GM04503 (cell line): Measurements from ENCODE around the gene DUSP10.

Experiments used
- DNase-seq: peaks from one replicate; pipeline ENCODE4 v3.0.0-alpha.2; 2012; ENCODE audit warnings: low read depth

Gene DUSP10

DNA sequence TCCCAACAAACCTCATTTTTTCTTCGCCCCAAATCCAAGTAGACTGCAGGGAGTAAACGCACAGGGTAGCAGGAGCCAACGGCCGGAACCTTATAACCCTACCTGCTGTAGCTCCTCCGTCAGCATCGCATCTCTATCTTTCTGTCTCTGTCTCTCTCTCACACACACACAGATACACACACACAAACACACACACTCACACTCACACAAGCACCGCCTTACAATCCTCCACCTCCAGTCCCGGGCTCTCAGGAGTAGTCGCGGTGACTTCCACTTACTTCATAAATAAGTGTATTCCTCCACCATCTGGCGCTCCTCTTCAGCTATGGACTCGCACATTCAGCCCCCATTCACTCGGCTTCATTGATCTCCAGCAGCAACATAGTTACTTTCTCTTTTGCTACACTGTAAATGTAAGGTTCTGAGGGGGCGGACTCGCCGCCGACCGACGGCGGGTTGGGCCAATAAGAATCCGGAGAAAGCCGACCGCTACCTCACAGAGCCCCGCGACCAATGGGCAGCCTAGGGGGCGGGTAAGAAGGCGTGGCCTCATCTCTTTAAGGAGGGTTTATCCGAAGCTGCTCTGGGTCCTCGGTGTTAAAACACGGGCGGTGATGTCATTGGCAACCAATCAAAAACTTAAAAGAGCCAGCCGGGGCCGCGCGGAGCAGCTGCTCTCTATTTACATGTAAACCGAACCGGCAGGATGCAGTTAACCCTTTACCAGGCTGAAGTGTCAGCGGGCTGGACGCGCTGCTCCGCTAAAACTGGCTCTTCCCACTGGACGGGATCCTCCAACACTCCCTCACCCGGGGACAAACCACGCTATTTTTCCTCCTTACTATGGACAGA, at the start of gene DUSP10:
Gene DUSP10 (minus strand): TSS at position 387 of the 852 bp plus-strand sequence. CDS start 2,345 bp downstream, outside the sequence.
- DNase-seq, result peak; percentile 98

DNA sequence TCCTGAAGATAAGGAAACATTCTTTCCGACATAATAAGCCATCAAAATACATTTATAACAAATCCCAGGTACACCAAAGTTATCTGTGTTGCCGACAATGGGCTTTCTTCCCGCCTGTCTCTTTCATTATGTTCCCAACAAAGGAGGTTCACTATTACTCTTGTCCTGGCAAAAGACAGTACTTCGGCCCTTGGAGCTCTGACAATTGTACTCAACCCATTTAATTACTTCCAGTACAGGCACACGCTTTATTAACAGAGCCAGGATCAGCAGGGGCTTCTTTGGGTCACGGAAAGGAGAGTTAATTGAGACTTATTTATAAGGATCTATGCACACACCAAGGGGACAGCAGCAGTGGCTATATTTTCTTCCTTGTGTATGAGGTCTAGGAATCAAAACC, 46.6 kb upstream of the DUSP10 start:
- DNase-seq, result no peak

DNA sequence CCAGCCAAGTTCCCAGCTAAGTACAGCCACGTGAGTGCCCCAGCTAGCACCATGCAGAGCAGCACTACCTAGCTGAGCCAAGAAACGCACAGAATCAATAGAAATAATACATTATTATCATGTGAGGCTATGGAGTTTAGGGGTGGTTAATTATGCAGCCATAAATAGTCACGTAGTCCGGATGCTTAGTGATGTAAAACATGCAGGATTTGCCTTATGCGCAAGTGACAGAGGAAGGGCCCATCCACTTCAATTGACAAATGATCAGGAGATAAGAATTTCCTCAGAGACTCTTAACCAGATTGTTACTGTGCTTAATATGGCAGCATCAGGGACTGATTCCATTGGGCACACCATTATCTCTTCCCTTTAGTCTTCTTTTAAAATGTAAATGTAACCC, 44.8 kb upstream of the DUSP10 start:
- DNase-seq, result no peak

DNA sequence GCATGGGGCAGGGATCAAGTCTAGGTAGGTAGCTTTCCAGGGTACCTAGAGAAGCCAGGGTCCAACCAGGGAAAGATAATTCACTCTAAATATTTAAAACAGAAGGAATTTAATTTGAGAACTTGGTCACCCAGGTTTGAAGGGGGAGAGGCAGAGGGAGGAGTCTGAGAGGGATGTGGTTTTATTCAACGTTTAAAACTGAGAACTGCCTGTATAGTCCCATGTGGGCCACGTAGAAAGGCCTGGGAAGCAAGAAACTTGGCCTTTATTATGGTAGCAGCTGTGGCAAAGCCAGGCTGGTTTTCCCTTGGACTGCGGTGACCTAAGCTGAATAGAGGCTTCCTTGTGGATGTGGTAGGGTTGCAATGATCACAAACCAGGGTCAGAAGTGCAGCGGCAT, 42.0 kb upstream of the DUSP10 start:
- DNase-seq, result no peak

DNA sequence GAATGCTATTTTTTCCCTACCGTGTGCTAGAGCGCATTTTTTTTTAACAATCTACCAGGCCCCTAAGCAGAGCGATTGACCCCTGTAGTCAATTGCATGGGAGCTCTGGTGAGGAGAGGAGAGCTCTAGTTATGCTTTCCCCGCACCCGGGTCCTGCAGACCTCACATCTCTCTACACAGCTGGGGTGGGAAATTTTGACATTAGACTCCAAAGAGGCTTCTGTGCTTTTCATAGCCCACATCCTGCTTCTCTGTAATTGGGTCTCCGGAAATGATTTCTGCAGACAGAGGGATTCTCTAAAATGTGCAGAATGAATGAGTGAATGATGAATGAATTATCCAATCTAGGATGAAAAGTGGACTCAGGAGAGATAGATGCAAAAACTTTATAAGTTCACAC, 41.5 kb upstream of the DUSP10 start:
- DNase-seq, result no peak

DNA sequence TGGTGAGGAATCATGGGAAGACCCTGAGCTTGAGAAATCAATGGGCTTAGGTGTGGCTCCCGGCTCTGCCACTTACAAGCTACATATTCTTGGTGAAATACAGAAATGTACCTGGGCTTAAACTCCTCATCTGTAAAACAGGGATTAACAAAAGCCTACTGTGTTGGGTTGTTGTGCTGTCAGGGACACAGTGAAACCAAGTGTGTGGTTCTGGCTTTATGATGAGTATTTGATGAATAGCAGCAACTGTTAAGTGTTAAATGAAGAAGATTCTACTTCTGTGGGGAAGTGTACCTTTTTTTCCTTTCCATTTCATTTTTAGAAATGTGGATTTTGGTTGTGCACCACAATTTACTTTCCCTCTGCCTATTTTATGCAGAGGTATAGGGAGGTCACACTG, 41.1 kb upstream of the DUSP10 start:
- no peak for DNase-seq

DNA sequence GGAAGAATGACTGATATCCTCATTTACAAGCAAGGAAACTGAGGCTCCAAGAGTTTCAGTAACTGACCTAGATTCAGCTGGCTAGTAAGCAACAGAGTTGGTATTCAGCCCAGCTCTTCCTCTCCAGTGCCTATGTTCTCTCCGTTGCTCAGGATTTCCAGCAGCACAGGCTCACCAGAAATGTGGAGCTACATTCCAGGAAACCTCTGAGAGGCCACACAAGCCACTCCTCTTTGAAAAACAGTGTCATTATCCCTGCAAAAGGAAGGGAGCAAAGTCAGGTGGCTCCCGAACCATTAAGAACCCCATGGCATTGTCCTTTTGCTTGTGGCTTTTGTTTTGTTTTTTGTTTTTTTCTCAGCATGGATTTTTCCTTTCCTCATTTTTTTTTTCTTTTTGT, 40.6 kb upstream of the DUSP10 start:
- DNase-seq, result peak; percentile 17

DNA sequence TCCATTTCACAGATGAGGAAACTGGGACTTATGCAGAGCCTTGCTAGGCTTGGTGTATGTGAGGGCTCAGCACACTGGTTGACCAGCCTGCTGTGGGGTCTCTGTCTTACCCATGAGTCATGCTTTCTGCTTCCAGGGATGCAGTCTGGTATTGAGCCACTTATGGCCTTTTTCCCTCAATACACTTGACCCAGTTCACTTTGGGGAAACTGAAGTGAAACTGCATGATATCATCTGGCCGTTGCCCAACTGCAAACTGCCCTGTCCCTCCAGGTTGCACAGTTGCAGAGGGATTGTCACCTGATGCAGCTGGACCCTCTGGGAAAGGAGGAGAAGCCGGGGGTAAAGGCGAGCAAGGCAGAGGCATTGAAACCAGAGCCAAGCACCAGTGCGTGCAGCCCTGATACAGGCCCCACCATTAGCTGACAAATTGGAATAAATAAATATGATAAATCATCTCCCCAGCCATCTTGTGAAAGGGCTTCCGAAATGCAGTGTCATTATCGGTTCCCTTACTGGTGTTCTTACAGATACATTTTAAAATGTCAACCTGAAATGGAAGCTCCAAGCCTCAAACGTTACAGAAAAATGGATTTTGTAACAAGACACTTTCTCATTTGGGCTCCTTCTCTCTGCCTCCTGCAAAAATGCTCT, 39.3 kb upstream of the DUSP10 start:
- no peak for DNase-seq

DNA sequence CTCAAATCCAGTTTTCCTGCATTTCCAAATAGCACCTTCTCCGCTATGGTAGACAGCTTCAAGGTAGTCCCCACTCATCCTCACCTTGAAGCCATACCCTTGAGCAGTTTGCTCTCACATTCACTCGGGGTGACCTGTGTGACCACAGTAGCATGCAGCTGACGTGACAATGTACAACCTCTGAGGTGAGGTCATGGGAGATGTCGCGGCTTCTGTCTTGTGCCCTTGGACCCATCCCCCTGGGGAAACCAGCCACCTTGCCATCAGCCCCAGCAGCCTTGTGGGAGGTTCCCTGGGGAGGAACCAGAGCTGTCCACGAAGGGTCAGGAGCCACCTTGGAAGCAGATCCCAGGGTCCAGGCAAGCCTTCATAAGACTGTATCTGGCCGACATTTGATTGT, 38.3 kb upstream of the DUSP10 start:
- no peak for DNase-seq

DNA sequence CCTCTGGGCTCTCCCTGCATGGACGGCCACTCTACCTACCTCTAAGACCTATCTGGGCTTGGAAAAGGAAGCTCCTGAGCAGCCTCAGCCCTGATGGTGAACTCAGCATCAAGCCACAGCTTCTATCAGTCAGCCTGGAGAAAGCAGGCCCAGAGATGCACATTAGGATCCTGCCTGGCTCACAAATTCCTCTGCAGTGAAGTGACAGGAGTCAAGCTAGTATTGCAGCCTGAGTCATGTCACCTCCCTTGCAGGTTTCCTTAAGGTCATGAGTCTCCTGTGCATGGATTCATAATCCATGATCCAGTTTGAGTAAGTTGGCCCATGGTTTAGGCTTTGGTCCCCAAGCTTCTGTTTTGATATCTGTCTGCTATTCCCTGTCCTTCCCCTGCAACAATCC, 37.9 kb upstream of the DUSP10 start:
- DNase-seq, result no peak

DNA sequence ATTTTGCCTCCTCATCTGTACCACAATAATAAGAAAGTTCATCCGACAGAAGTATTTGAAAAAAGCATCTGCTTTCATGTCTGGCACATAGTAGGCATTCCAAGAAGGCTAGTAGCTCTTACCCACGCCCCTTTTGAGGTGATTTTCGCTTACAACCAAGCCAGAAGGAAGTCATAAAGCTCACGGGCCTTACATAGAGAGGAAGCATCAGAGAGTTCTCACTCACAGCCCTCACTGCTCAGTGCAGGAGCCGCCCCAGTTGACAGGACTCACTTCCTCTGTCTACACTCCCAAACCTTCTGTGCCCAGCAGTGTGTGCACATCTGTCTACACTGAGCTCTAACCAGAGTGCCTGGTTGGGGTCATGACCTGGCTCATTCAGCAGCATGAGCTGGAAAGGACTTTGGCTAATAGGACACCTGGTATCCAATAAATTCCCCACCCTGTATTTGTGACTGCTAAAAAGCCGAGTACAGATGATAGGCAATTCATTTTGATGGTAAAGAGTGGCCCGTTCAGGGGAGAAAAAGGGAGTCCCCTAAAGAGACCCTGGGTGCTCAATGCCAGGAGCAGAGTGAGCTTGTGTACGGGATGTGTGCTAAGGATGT, 36.8 kb upstream of the DUSP10 start:
- DNase-seq, result no peak

DNA sequence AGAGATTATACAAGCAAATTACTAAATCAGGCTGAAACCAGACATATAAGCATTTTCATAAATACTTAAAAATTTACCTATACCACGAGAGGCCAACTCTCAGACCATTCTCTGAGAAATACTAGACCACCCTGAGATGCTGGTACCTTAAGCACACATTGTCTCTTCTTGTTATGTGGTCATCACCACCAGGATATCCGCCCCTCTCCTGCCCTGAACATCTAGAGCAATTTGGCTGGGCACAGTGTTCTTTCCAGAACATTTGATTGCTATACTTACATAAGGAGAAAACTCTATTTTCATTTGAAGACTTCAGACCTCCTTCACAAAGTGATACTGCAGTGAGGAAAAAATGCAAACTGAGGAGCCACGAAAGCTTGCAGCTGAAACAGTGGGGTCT, 36.2 kb upstream of the DUSP10 start:
- no peak for DNase-seq

DNA sequence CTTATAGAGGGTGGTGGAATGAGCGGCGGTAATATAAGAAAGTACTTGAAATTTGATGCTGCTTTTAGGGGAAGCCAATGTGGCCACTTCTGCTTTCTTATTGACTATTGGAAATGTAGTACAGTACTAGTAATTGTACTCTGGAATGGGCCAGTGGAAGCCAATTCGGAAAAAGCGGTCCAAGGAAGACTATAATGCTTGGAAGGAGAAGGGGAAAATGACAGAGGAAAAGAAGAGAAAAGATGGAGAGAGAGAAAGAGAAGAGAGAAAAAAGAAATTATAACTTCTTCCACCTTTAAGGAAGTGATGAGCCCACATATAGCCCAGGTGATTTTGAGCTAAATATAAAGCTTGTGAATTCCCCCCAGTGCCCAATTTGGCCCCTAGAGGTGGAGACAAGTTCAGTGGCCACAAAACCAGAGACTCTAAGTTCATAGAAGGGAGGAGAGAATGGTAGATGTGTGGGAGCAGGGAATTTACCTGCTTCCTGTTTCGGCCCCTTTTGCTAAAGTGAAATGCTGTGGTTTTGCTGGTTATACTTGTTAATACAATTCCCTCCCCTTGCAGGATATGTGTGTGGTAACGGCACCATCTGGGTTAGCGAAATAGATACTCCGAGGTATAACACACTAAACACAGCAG, 35.7 kb upstream of the DUSP10 start:
- DNase-seq, result no peak

DNA sequence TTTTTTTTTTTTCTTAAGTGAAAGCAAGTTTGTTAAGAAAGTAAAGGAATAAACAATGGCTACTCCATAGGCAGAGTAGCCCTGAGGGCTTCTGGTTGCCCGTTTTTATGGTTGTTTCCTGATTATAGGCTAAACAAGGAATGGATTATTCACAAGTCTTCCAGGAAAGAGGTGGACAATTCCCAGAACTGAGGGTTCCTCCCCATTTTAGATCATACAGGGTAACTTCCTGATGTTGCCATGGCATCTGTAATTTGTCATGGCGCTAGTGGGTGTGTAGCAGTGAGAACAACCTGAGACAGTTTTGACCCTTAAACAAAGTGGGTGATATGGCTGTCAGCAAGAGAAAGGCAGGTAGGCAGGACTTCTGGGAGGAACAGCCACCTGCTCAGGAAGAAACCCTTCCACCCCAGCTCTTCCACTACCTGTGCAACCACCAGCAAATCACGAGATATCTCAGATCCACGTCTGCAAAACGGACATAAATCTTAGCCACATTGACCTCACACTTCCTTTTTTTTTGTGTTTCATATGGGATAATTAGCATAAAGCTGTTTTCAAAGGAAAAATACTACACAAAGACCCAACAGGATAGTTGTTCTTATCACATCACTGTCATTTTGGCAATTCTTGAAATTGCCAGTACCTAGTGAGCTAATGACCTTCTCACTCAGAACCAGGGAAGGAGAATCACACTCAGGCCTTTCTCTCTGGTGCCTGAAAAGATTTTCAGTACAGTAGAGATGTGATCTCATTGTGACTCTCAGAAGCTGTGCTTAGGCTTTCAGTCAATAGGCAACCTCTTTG, 34.8 kb upstream of the DUSP10 start:
- DNase-seq, result no peak

DNA sequence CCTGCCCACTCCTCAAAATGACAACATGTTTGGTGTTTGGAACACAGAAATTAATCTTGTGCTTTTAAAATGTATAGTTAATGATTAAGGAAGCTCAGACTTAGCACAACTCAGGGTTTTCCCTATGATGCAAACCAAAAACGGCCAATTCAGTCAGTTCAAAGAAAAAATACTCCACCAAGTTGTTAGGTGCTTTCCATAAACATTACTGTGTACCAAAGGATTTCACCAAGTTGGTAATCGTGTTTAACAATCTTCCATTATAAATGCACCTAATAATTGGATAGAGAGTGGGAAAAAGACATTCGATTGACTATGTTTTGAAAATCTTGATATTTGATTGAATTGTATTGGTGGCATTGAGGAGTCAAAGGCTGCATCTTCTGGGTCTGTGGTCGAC, 33.3 kb upstream of the DUSP10 start:
- no peak for DNase-seq

DNA sequence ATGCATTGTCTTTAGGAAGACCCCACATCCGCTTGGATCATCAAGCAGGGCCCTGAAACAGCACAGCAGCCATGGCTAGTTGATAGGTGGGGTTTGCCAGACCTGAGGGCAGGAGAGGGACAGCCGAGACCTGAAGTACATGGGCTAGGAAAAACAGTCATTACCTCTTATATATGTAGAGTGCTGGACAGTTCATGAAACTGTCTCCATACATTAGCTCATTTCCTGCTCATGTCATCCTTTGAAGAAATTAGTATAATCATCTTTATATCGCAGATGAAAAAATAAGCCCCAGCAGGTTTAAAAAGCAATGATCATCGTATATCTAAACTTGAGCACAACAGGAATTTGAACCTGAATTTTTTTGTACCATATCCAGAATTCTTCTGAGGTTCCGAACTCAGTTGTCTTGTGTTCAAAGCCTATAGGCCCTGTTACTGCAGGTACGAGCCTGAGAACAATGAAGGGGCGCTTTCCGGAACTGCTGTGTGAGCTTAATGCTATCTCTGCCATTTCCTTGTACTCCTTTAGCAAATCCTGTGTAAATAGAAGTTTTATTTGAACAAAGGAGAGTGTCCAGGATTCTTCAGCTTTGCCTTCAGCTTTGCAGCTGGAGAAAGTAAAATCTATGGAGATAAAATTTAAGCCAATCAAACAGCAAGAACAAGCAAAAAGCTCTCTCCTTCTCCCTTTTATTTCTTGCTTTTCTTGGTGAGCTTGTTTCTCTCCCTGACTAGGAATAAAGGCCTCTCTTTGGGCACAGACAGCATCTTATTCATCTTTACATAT, 32.4 kb upstream of the DUSP10 start:
- DNase-seq, result no peak

DNA sequence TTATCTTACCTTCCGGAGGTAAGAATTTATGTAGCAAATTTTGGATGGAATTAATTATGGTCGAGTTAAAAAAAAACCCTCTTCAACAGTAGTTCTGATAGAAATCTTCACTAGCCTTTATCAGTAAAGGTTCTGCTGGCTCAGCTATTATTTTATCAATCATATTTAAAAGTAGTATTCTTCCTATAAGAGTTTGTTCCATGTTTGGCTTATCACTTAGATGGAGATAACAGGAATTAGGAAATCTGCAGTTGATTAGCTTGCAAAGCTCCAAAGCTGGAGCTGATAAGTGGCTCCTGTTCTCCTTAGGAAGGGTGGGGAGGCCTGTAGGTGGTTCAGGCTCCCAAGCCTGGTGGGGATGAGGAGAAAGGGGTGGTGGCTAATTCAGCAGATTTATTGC, 31.5 kb upstream of the DUSP10 start:
- no peak for DNase-seq

DNA sequence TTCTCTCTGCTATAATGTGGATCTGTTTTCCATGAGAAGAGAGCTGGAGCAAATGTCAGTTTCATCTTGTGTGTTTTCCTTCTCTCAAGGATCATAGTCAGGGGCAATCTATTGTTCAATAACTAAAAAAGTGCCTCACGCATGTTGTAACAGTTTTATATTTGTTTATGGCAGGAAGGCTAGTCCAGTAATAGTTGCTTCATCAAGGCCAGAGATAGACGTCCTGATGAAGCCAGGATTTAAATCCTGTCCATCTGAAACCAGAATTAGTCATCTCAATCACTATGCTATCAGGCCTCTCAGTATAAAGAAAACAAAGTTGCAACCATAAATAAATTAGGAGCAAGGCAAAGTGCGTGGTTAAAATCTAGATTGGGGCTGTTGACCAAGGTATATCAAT, 30.2 kb upstream of the DUSP10 start:
- DNase-seq, result no peak

DNA sequence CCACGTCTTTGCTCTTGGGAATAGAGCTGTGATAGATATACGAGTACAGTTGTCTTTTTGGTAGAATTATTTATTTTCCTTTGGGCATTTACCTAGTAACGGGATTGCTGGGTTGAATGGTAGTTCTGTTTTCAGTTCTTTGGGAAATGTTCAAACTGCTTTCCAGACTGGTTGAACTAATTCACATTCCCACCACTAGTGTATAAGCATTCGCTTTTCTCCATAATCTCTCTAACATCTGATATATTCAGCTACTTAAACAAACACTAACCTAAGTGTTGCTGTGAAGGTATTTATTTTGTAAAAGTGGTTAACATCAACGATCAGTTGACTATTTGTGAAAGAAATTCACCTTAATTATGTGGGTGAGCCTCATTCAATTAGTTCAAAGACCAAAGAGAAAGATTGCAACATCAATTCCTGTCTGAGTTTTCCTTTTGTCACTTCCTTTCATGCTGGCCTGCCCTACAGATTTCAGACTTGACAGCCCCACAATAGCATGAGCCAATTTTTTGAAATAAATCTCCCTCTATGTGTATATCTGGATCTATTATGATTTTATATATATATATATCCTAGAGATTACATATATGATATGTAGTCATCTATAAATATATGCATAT, 26.7 kb upstream of the DUSP10 start:
- no peak for DNase-seq

DNA sequence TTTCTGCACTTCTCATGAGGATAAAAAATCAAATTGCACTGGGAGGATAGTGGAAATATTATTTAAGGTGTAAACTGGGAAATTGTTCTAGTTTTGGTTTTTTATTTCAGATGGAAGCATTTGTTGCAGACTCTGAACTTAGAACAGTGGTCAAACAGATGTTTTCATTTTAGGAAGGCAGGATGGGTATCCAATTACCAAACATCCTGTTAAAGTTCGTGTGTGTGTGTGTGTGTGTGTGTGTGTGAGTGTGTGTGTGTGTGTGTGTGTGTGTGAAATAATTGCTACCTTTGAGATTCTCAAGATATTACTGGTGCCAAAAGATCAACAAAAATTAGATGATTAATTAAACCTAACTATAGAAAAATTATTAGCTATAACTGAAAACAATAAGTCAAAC, 24.3 kb upstream of the DUSP10 start:
- peak; percentile 42 for DNase-seq

DNA sequence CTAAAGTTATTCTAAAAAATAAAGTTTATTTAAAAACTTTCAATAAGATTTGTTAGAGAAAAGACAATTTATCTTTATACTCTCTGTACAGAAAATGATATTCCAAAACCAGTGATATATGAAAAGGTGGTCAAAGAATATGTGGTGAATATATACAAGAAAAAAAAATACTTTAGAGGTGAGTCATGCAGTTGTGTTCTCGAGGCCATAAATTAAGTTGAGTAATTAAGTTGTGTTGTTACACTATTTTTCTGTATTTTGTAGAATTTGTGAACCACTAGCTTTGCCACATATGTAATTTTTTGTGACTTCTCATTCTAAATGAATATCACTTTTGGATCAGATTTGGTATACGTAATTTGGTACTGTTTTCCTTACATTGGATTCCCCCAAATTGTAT, 23.6 kb upstream of the DUSP10 start:
- no peak for DNase-seq
